ENCODE results near the gene FLOT2. TPM values are rescaled to one million over a fixed set of nuclear protein-coding genes. Genes with fewer than 3 reads are reported as not detected.
"Not testable (repeated sequence)": the region's sequence is repeated elsewhere in the genome, so short reads cannot be mapped to it uniquely, and the experiment has no call there.

FLOT2 gene
- total and polyA plus RNA-seq, 9 donors: 24.5 to 77.3 (median 75.3) TPM

DNA sequence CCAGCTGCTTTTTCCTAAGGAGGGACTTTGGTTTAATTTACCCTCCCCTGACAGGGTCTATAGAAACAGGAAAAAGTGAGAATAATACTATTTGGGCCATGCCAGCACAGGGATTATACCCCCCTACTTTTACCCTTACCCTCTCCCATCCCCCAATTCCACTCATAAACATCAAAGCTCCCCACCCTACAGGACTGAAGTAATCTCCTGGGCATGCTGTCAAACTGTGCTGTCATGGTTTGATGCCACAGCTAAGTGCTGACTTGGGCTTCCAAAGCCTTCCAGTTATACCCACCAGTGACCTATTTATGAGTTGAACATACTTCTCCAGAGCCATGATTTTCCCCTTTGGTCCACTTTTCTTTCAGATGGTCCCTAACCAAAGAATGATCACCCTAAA is 41.0 kb upstream of the FLOT2 start:
- peaks cover 6% of the 10 kb centered on the region for H3K36me3 ChIP-seq (ENCODE audit: control insufficient read depth, insufficient read depth, low read length)
- no peaks in the 10 kb centered on the region for H3K27me3 ChIP-seq (ENCODE audit: control insufficient read depth, insufficient read depth, low read length)
- H3K4me1 ChIP-seq (ENCODE audit: control insufficient read depth, insufficient read depth, low read length): peaks cover 8% of the 10 kb centered on the region
- no peak for DNase-seq
- no peak overlapping the region for H3K27ac ChIP-seq (ENCODE audit: low read length)
- H3K4me3 ChIP-seq (ENCODE audit: low read length): no peak overlapping the region
- no peaks in the 10 kb centered on the region for H3K9me3 ChIP-seq (replicated peaks; ENCODE audit: control insufficient read depth, low read depth, low read length)

DNA sequence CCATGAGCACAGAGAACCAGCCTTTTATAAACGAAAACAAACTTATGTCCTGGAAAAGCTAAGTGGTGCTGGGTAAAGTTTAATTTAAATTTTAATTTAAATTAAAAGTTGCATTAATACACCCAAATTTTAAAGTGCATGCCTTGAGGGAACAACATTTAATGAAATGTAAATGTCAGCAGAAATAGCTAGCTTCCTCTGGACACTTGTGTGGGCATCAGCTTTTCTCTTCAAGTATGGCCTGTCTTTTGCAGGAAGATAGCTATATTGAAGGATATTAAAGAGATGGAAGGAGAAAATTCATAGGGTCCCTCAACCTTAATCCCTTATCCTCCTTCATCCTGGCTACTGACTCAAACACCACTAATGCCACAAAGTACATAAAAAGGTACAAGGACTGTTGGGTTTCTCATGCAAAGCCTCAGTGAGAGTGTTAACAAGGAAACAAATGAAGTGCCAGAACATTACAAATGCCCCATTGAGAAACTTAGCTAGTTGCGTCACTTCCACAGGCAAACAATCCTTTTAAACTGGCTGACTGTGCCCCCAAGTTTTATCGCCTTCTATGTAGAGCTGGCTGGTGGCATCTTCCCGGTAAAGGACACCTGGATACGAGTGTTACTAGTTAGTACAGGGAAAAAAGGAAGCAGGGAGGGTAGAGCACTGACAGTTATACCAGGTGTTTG is 39.7 kb upstream of the FLOT2 start:
- no CpG with 5 or more reads among the region's 5 CpGs for WGBS (ENCODE audit: insufficient coverage)
- no peaks in the 10 kb centered on the region for H3K27me3 ChIP-seq (ENCODE audit: control insufficient read depth, insufficient read depth, low read length)
- H3K9me3 ChIP-seq (replicated peaks; ENCODE audit: control insufficient read depth, low read depth, low read length): no peaks in the 10 kb centered on the region
- H3K27ac ChIP-seq (ENCODE audit: low read length): no peak overlapping the region
- H3K4me3 ChIP-seq (ENCODE audit: low read length): no peak overlapping the region
- peaks cover 8% of the 10 kb centered on the region for H3K4me1 ChIP-seq (ENCODE audit: control insufficient read depth, insufficient read depth, low read length)
- no peak for DNase-seq
- peaks cover 2% of the 10 kb centered on the region for H3K36me3 ChIP-seq (ENCODE audit: control insufficient read depth, insufficient read depth, low read length)

DNA sequence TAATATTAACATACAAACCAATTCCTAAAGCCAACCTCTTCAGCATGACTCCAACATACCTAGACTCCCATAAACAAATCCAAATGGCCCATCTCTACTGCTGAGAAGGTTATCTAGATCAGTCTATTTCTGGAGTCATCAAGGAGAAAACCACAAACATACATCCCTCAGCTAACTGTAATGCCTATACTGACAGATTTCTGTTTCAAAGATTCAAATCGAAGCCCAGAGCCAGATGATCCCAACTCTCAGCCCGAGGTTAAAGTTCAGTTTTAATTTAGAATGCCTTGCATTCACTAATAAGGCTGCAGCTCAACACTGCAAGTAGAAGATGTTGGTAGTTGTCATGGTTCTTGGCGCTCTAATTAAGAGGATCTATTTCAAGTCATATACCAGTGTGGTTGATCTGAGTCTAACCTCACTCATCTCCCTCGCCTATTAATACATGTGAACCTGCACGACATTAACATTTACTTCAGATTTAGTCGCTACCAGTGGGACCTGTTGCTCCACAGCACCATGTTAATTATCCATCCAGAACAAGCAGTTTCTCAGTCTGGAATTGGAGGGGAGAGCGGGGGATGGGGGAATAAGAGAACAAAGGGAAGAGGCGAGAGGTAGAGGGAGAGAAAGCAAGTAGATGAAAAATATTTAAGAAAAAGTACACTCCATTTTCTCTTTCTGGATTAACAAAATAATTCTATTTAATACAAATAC is 38.4 kb upstream of the FLOT2 start:
- Histone ChIP-seq H3K27me3 (ENCODE audit: control insufficient read depth, insufficient read depth, low read length) (no peaks in the 10 kb centered on the region), H3K4me1 (ENCODE audit: control insufficient read depth, insufficient read depth, low read length) (peaks cover 8% of the 10 kb centered on the region), H3K4me3 (ENCODE audit: low read length) (no peak overlapping the region), H3K9me3 (replicated peaks; ENCODE audit: control insufficient read depth, low read depth, low read length) (no peaks in the 10 kb centered on the region), H3K36me3 (ENCODE audit: control insufficient read depth, insufficient read depth, low read length) (no peaks in the 10 kb centered on the region), H3K27ac (ENCODE audit: low read length) (no peak overlapping the region)
- no CpG with 5 or more reads among the region's 8 CpGs for WGBS (ENCODE audit: insufficient coverage)
- DNase-seq: no peak

DNA sequence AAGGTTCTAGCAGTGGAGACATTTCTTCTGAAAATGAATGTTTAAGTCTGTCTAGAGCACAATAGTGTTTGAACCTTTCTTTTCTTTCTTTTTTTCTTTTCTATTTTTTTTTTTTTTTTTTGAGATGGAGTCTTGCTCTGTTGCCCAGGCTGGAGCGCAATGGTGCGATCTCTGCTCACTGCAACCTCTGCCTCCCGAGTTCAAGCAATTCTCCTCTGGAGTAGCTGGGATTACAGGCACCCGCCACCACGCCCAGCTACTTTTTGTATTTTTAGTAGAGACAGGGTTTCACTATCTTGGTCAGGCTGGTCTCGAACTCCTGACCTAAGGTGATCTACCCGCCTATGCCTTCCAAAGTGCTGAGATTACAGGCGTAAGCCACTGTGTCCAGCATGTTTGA is 37.0 kb upstream of the FLOT2 start:
- DNase-seq; H3K27me3 ChIP-seq (ENCODE audit: control insufficient read depth, insufficient read depth, low read length); H3K27ac ChIP-seq (ENCODE audit: low read length); H3K9me3 ChIP-seq (replicated peaks; ENCODE audit: control insufficient read depth, low read depth, low read length); H3K4me1 ChIP-seq (ENCODE audit: control insufficient read depth, insufficient read depth, low read length); H3K36me3 ChIP-seq (ENCODE audit: control insufficient read depth, insufficient read depth, low read length); H3K4me3 ChIP-seq (ENCODE audit: low read length): not testable (repeated sequence)
- WGBS (ENCODE audit: insufficient coverage): 95% methylated on average over 4 of the region's 8 CpGs

DNA sequence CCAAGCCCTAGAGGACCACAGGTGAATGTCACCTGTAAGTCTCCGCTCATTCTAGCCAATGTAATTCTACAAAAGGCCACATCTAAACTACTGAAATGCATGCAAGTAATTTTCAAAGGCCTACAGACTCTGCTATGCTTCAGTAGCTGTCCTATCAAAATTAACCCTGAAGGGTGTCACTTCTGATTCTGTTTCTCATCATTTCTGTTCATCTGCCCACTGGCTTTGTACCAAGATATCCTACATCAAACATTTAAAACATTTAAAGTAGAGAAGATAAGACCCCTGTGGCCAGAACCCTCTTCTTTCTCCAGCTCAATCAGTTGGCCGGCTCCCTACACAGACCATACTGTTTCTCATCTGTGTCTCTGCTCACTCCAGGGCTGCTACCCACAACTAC is 32.3 kb upstream of the FLOT2 start:
- 90% methylated on average over 1 of the region's 2 CpGs for WGBS (ENCODE audit: insufficient coverage)
- Histone ChIP-seq H3K27me3 (ENCODE audit: control insufficient read depth, insufficient read depth, low read length) (no peaks in the 10 kb centered on the region), H3K4me1 (ENCODE audit: control insufficient read depth, insufficient read depth, low read length) (no peaks in the 10 kb centered on the region), H3K36me3 (ENCODE audit: control insufficient read depth, insufficient read depth, low read length) (peaks cover 9% of the 10 kb centered on the region), H3K4me3 (ENCODE audit: low read length) (no peak overlapping the region), H3K9me3 (replicated peaks; ENCODE audit: control insufficient read depth, low read depth, low read length) (no peaks in the 10 kb centered on the region), H3K27ac (ENCODE audit: low read length) (no peak overlapping the region)
- DNase-seq: no peak

DNA sequence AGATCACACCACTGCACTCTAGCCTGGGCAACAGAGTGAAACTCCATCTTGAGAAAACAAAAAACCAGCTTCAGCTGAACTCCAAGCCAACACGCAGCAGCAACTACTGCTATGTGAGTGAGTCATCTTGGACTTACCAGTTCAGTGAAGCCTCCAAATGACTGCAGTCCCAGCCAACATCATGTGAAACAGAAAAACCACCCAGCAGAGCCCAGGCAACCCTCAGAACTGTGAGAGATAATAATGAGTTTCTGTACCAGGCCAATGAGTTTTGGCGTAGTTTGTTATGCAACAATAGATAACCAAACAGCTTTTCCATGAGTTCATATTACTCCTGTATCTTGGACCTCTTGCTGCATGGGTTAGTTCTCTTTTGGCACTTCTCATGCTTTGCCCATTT is 30.5 kb upstream of the FLOT2 start:
- Histone ChIP-seq H3K4me3 (ENCODE audit: low read length) (no peak overlapping the region), H3K27ac (ENCODE audit: low read length) (no peak overlapping the region), H3K4me1 (ENCODE audit: control insufficient read depth, insufficient read depth, low read length) (no peaks in the 10 kb centered on the region), H3K36me3 (ENCODE audit: control insufficient read depth, insufficient read depth, low read length) (peaks cover 16% of the 10 kb centered on the region), H3K27me3 (ENCODE audit: control insufficient read depth, insufficient read depth, low read length) (no peaks in the 10 kb centered on the region), H3K9me3 (replicated peaks; ENCODE audit: control insufficient read depth, low read depth, low read length) (no peaks in the 10 kb centered on the region)
- WGBS (ENCODE audit: insufficient coverage): 86% methylated on average over 1 of the region's 2 CpGs
- DNase-seq: no peak

DNA sequence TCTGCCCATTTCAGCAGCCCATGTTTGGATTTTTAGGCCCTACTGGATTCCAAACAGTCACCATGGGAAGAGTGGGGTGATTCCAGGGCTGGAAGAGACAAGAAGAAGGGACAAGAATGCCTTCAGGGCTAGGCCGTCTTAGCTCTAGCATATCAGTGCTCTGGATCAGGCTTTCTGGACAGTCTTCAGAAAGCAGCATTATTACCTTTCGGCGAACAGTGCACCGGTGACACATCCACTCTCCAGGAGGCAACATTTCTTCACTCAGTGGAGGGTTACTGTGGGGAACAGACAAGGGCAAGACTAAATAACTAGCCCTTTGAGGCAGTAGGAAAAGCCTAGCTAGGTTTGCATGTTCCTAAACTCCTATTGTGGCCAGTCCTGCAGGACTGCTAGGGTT is 29.3 kb upstream of the FLOT2 start:
- Histone ChIP-seq H3K27ac (ENCODE audit: low read length) (no peak overlapping the region), H3K4me3 (ENCODE audit: low read length) (no peak overlapping the region), H3K27me3 (ENCODE audit: control insufficient read depth, insufficient read depth, low read length) (no peaks in the 10 kb centered on the region), H3K9me3 (replicated peaks; ENCODE audit: control insufficient read depth, low read depth, low read length) (no peaks in the 10 kb centered on the region), H3K36me3 (ENCODE audit: control insufficient read depth, insufficient read depth, low read length) (peaks cover 24% of the 10 kb centered on the region), H3K4me1 (ENCODE audit: control insufficient read depth, insufficient read depth, low read length) (no peaks in the 10 kb centered on the region)
- WGBS (ENCODE audit: insufficient coverage): 88% methylated on average over 4 of the region's 4 CpGs
- no peak for DNase-seq

DNA sequence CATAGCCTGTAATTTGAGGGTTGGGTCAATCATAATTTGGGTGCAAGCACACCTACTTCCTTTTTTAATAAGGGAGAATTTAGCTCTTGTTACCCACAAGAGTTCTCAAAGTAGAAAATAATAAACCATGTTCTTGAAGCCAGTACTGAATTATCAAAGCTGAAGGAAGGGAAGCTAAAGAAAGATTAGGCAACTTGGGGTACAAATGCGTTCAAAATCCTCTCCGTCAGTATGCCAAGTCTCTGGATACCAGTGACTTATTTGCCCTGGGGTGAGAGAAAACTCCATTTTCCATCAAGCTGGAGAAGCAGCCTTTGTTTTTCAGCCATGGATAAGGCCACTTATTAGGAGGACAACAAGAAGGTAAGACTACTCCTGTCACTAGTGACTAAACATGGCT is 28.8 kb upstream of the FLOT2 start:
- peaks cover 28% of the 10 kb centered on the region for H3K36me3 ChIP-seq (ENCODE audit: control insufficient read depth, insufficient read depth, low read length)
- no peak overlapping the region for H3K27ac ChIP-seq (ENCODE audit: low read length)
- no peaks in the 10 kb centered on the region for H3K9me3 ChIP-seq (replicated peaks; ENCODE audit: control insufficient read depth, low read depth, low read length)
- no peak overlapping the region for H3K4me3 ChIP-seq (ENCODE audit: low read length)
- H3K4me1 ChIP-seq (ENCODE audit: control insufficient read depth, insufficient read depth, low read length): no peaks in the 10 kb centered on the region
- no peak for DNase-seq
- H3K27me3 ChIP-seq (ENCODE audit: control insufficient read depth, insufficient read depth, low read length): no peaks in the 10 kb centered on the region
- WGBS (ENCODE audit: insufficient coverage): no CpG with 5 or more reads among the region's 2 CpGs

DNA sequence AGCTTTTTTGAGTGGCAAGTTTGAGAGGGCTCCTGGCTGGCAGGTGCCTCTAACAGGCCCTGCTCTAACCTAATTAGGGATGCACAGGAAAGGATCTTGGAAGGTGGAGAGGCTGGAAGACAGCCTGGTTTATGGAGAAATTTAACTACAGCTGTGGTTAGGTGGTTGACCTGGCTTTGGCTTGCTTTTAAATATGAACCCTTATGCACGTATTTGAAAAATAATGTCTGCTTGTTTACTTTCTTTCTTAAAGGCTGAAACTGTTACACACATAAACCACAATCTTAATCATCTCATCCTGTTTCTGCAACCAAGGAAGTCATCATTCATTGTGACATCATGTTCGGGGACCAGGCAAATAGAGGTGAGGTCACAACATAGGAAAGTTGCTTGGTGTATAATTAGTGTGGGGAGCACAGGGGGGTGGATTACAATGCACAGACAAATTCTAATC is 28.4 kb upstream of the FLOT2 start:
- no CpG with 5 or more reads among the region's 2 CpGs for WGBS (ENCODE audit: insufficient coverage)
- Histone ChIP-seq H3K4me1 (ENCODE audit: control insufficient read depth, insufficient read depth, low read length) (no peaks in the 10 kb centered on the region), H3K27ac (ENCODE audit: low read length) (no peak overlapping the region), H3K4me3 (ENCODE audit: low read length) (no peak overlapping the region), H3K36me3 (ENCODE audit: control insufficient read depth, insufficient read depth, low read length) (peaks cover 32% of the 10 kb centered on the region), H3K27me3 (ENCODE audit: control insufficient read depth, insufficient read depth, low read length) (no peaks in the 10 kb centered on the region), H3K9me3 (replicated peaks; ENCODE audit: control insufficient read depth, low read depth, low read length) (no peaks in the 10 kb centered on the region)
- DNase-seq: no peak

DNA sequence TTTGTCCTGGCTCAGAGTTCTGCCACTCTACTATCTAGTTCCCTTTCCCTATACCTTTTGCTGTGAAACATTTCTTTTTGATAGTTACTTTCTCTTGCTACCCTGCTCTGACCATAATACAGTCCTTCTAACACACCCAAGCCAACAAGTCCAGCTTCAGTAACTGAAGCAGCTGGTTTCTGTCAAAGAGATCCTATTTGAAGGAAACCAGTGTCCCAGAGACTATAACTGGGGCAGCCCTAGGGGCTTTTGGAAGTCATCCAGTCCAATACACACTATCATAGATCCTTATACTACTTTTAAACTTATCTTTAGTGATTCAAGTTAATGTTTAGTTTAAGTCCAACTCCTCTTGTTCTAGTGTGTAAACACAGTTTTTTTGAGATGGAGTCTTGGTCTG is 22.7 kb upstream of the FLOT2 start:
- DNase-seq: no peak
- no peak overlapping the region for H3K4me3 ChIP-seq (ENCODE audit: low read length)
- H3K27ac ChIP-seq (ENCODE audit: low read length): no peak overlapping the region
- no peaks in the 10 kb centered on the region for H3K4me1 ChIP-seq (ENCODE audit: control insufficient read depth, insufficient read depth, low read length)
- peaks cover 76% of the 10 kb centered on the region for H3K36me3 ChIP-seq (ENCODE audit: control insufficient read depth, insufficient read depth, low read length)
- H3K27me3 ChIP-seq (ENCODE audit: control insufficient read depth, insufficient read depth, low read length): no peaks in the 10 kb centered on the region
- no peaks in the 10 kb centered on the region for H3K9me3 ChIP-seq (replicated peaks; ENCODE audit: control insufficient read depth, low read depth, low read length)

Measured in muscle of leg (tissue), 11 donors.